GM13977 (cell line): Measurements from ENCODE around the gene IL1A.

Experiments used
- DNase-seq: peaks from one replicate; pipeline ENCODE4 v3.0.0; 2012; ENCODE audit warnings: low spot score
- CTCF ChIP-seq: IDR thresholded peaks from 2 replicates; pipeline ENCODE4 v1.5.1; 2012; ENCODE audit warnings: mild to moderate bottlenecking, control low read depth; ENCODE audit not compliant: insufficient read depth; ENCODE audit errors: extremely low read depth, missing control alignments
- in situ Hi-C: fragments of 300-500 bp; cut with MboI; formaldehyde crosslinking; loops from one replicate; pipeline ENCODE4 v1.12.0; 2022; ENCODE audit warnings: low sequenced_read_pairs, low pct_unique_long_range_greater_than_20kb, mixed read lengths, inconsistent platforms; ENCODE audit not compliant: unreplicated experiment

IL1A gene

GRCh38 chr2:112817082-112817689 lies 32.9 kb upstream of the IL1A start:
- no peak for DNase-seq
- no peak for TF ChIP-seq CTCF
- in situ Hi-C loops: no loop called here

GRCh38 chr2:112814278-112814677 lies 30.0 kb upstream of the IL1A start:
- in situ Hi-C loops: no loop called here
- no peak for DNase-seq
- no peak for TF ChIP-seq CTCF

GRCh38 chr2:112813280-112813966 lies 29.1 kb upstream of the IL1A start:
- DNase-seq: no peak
- TF ChIP-seq CTCF: no peak
- in situ Hi-C loops: no loop called here

GRCh38 chr2:112812318-112813267 lies 28.3 kb upstream of the IL1A start:
- TF ChIP-seq CTCF: no peak
- in situ Hi-C loops: no loop called here
- no peak for DNase-seq

GRCh38 chr2:112811841-112812306 lies 27.6 kb upstream of the IL1A start:
- in situ Hi-C loops: no loop called here
- DNase-seq: no peak
- TF ChIP-seq CTCF: no peak

- no peak for DNase-seq
Observed at GRCh38 chr2:112811276-112811831, 27.1 kb upstream of the IL1A start.

More at GRCh38 chr2:112811276-112811831, 27.1 kb upstream of the IL1A start:
- TF ChIP-seq CTCF: no peak
- in situ Hi-C loops: no loop called here
